ENCODE measurements around the gene DUSP22.

- TF ChIP-seq CTCF (IDR thresholded peaks at IDR 0.05; ENCODE audit: insufficient read depth, low read depth, low read length): no peak
- TF ChIP-seq EZH2 (IDR thresholded peaks at IDR 0.05; ENCODE audit: insufficient read depth, low read length): no peak
Measured at GRCh38 chr6:292506-293192, 362 bp downstream of the DUSP22 start.
